NCI-H1048 (cell line): Measurements from ENCODE around the gene USP28.
"Not testable (repeated sequence)": the region's sequence is repeated elsewhere in the genome, so short reads cannot be mapped to it uniquely, and the experiment has no call there.

Source experiments
- DNase-seq: peaks from one replicate; lab custom pipeline; 2025; lab: John Stamatoyannopoulos, UW

The USP28 gene

GRCh38 chr11:113838005-113838404 is 37.4 kb downstream of the USP28 start:
- DNase-seq = no peak

DNA sequence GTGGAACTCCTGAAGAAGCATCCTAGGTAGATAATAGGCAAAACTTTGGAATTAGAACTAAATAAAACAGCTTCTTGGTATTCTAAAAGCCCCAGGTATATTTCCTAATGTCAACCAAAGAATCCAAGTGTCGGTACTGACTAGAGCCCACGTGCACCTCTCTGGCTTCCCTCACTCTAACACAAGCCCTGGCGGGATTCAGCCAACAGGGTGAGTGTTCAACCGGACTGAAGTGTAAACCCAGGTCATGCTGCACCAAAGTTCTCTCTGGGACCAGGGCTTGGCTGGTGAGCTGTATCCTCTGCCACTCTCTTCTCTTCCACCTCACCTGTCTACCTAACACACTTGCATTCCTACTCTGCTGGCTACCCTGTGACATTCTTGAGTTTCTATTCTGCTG is 40.1 kb downstream of the USP28 start:
- no peak for DNase-seq

DNA sequence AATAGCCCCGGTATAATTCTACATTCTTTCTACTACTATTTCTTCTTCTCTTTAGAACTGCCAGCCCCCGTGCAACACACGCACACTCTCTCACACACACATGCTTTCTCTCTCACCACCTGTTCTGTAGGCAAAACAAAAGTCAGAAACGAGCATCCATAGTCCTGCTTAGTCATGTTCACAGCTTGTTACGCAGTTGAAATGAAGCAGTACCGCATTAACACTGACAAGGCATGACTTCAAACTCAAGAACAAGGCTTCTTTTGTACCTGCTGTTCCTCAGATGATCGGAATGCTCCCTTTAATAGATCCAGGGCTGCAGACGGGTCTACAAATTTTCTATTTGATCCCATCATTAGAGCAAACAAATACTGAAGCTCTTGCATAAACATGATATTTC is 42.2 kb downstream of the USP28 start:
- DNase-seq = no peak

GRCh38 chr11:113831314-113831713 is 44.1 kb downstream of the USP28 start:
- DNase-seq = no peak

DNA sequence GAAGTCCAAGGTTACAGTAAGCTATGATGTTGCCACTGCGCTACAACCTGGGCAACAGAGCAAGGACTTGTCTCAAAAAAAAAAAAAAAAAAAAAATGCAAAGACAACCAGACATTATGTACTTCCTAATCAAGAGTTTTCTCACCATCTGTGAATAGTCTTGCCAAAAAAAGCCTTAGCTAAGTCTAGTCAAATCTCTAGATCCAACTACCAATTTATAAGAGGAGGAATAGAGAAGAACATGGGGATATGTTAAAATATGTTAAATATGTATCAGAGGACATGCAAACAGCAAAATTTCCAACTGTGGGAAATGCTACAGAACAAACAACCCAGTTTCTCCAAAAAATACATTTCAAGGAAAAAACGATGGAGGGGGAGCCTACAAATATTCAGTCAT is 45.6 kb downstream of the USP28 start:
- DNase-seq = no peak

DNA sequence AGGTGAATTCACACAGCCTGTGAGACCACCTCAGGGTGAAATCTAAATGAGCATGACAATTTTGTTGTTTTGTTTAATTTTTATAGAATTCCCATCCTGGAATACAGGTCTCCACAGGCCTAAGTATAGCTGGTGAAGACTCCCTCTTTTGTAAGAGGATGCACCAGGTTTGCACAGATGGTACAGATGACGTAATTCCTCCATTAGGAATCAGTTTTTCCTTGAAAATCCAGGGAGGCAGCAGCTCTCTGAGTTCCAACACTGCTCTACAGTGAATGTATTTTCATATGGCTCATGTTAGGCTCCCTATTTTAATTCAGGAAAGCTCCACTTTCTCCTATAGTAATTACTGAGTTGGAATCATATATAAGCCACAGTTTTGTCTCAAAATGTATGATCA is 47.2 kb downstream of the USP28 start:
- DNase-seq = no peak

- DNase-seq = no peak
Measured at GRCh38 chr11:113827477-113827876, 47.9 kb downstream of the USP28 start.

- DNase-seq = no peak
Measured at GRCh38 chr11:113818426-113818825, 56.9 kb downstream of the USP28 start.

- DNase-seq = no peak
Measured at GRCh38 chr11:113817626-113818025, 57.7 kb downstream of the USP28 start.

DNA sequence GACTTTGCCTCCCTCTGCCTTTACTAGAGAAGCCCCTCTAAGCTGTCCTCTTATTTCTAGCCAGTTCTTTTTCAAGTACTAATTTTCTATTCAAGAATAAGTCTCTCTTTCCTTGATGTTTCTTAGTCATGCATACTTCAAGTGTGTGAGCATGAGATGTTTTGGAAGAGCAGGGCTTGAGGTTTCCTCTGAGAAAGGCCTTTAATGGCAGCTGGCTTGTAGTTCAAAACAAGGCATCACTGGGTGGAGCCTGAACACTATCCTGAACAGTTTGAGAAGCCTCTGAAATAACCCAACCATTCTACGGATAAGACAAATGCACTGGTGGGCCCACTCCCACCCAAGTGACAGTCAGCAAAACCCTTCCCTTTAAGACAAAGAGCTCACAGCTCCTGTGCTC is 58.2 kb downstream of the USP28 start:
- no peak for DNase-seq

DNA sequence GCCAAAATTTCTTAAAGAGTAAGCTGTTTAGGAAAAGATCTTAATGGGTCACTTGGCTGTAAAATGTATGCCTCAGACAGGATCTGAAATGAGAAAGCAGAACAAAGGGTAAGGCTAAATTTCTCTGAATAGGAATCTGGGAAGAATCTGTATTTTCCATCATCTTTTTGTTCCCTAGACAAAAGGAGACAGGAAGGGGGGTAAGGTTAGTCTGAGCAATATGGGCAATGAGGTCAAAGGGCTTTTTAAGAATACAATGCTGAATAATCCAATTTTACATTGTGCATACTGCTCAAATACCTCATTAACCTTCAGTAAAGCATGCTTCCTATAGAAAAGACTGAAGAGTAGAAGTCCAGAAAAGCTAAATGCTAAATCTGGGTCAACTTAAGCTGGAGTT is 61.2 kb downstream of the USP28 start:
- no peak for DNase-seq

- no peak for DNase-seq
Measured at GRCh38 chr11:113808931-113809330, 66.4 kb downstream of the USP28 start.

- no peak for DNase-seq
Measured at GRCh38 chr11:113806406-113806805, 69.0 kb downstream of the USP28 start.

DNA sequence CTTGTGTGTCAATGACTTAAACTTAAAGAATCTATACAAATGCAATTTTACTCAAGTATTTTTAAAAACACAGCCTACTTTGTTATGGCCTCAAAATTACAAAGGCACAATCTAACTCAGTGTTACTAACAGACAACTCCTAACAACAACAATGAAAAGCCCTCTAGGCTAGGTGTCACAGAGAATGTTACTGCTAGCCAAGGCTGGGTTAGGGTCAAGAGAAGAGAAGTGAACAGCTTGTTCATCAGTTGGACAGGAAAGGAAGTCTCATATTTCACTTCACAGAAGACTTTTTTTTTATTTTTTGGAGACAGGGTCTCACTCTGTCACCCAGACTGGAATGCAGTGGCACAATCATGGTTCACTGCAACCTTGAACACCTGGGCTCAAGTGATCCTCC is 69.7 kb downstream of the USP28 start:
- no peak for DNase-seq

- no peak for DNase-seq
Measured at GRCh38 chr11:113802621-113803020, 72.8 kb downstream of the USP28 start.

DNA sequence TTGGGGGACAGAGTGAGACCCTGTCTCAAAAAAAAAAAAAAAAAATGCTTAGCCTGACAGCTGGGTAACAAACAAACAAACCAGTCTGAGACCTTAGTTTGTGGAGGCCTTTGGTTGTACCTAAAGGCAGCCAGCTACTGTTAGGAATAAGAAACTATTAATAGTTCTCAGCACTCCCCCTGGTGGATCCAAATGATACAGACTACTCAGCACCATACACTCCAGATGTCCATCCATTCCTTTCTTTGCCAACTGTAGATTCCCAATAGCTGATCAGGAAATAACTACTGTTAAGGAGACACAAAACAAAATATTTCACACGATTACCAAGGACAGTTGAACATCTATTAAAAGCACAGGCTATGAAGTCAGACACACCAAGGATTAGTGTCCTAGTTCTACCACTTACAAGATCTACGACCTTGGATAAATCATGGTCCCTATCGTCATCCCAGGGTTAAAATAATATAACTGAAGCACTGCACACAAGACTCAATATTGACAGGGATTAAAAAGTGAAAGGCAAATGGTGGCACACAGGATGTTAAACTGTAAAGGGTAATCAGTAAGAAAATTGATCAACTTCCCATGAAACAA is 78.6 kb downstream of the USP28 start:
- DNase-seq = no peak

DNA sequence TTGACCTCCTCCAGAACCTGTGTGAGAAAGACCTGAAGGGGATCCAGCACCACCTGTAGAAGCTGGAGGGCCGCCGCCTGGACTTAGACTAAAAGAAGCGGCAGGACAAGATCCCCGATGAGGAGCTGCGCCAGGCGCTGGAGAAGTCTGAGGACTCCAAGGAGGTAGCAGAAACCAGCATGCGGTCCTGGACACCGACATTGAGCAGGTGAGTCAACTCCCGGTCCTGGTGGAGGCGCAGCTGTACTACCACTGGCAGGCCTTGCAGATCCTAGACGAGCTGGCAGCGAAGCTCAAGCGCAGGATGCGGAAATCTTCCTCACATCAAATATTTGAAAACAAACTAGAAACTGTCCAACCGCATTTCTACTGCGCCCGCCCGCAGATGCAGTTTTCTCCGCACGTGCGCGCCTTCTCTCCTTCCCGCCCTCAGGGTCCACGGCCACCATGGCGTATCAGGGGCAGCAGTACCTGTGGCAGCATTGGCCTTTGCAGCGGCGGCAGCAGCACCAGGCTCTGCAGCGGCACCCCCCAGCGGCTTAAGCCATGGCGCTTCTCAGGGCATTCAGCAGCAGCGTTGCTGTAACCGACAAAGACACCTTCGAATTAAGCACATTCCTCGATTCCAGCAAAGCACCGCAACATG is 85.6 kb downstream of the USP28 start:
- DNase-seq = no peak

DNA sequence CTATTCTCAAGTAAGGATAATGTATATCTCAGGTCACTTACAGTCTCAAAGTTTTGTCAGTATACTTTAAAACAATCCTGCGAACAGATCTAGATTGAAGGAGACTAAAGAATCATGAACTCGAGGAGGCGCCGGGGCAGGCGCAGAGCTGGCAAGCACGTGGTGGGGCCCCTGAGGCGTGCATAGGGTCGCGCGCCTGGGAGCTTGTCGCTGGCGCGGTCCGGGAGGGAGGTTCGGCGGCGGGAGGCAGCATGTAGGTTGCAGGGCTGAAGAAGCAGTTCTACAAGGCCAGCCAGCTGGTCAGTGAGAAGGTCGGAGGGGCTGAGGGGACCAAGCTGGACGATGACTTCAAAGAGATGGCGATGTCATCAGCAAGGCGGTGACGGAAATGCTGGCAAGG is 86.4 kb downstream of the USP28 start:
- DNase-seq = not testable (repeated sequence)

DNA sequence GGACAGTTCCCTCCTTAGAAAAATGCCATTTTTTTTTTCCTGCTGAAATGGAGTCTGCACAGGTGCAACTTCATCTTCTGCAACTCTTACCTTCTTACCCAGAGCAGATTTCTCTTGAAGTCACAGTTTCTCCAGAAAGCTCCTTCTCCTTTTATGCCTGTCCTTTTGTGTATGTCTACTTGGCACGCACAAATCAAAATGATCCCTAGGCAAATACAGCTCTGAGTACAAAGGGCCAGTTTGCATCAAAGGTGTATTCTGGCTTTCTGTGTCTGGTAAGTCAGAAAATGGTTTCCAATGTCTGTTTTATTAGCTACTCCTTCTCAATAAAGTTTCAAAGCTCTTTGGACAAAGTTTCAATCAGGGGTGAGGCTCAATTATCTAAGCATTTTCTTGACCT is 93.2 kb downstream of the USP28 start:
- DNase-seq = no peak

GRCh38 chr11:113781682-113782081 is 93.7 kb downstream of the USP28 start:
- DNase-seq = no peak

DNA sequence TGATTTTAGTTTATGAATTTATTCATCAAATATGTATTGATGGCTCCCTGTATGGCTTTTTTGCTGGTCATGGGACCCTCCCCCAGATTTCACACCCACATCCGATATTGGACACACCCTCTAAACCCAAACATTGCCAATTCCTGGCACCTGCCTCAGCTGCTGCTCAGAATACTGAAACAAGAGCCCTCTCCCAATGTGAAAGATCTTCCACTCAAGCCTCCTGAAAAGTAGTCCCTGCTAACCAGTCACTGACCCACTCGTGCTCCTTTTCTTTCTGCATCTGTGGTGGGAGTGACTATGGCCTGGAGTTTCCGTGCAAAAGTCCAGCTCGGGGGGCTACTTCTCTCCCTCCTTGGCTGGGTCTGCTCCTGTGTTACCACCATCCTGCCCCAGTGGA is 95.9 kb downstream of the USP28 start, which contains the start of gene CLDN25:
CLDN25 (plus strand) TSS at position 301 of the 400 bp plus-strand sequence; CDS start at position 301, 0 bp downstream.
- no peak for DNase-seq

- DNase-seq = peak; percentile 44
Measured at GRCh38 chr11:113778111-113778910, 97.1 kb downstream of the USP28 start.

DNA sequence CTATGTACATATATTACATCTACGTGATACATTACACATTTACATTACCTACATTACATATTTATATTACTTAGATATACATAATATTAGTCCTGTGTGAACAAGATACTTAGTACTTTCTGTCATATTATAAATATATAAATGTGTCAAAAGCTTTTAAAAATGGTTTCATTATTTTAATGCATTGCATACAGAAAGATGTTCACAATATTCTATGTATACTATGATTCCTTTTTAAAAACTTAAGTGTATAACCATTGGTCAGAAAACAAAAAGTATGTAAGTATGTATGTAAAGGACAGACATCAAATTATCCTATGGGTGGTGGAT is 101.2 kb downstream of the USP28 start:
- DNase-seq = no peak
